ENCODE data around the gene CLASP1. TPM values are rescaled to one million over a fixed set of nuclear protein-coding genes. Genes with fewer than 3 reads are reported as not detected.

CLASP1 gene
- total RNA-seq, 4 donors from 2014 or later: 43.0 to 53.9 (median 51.3) TPM

- Histone ChIP-seq H3K36me3 (peaks cover 0 to 42% (median 11%) of the 10 kb centered on the region in 4 donors), H3K27me3 (no peaks in the 10 kb centered on the region), H3K4me3 (no peak overlapping the region), H3K4me1 (peaks cover 0 to 14% (median 8%) of the 10 kb centered on the region in 4 donors), H3K27ac (no peak overlapping the region), H3K9me3 (no peaks in the 10 kb centered on the region)
- in situ Hi-C loops (cut with MboI; ENCODE audit: low pct_ligation_motif_present in 1 of 4, low pct_unique_long_range_greater_than_20kb in 1 of 4, low sequenced_read_pairs in 3 of 4) (loop anchor here (10.0 to 25.0 kb wide), 3 partner anchors 257 to 664 kb away; no protein-coding TSS in a partner anchor), intact Hi-C loops (cut with DNase I; ENCODE audit: low total_unique reads) (no loop called here)
- DNase-seq: no peak
- 96% methylated on average over 17 of the region's 17 CpGs; no CpG with 5 or more reads in 1 of the 2 donors for WGBS, 2 donors (ENCODE audit: low coverage in 1 of 2)
- TF ChIP-seq POLR2AphosphoS5 (IDR thresholded peaks at IDR 0.05): no peak
- no peak for TF ChIP-seq EP300 (IDR thresholded peaks at IDR 0.05; ENCODE audit: low read depth)
- TF ChIP-seq POLR2A (IDR thresholded peaks at IDR 0.05): no peak
- TF ChIP-seq, protein P1, sequence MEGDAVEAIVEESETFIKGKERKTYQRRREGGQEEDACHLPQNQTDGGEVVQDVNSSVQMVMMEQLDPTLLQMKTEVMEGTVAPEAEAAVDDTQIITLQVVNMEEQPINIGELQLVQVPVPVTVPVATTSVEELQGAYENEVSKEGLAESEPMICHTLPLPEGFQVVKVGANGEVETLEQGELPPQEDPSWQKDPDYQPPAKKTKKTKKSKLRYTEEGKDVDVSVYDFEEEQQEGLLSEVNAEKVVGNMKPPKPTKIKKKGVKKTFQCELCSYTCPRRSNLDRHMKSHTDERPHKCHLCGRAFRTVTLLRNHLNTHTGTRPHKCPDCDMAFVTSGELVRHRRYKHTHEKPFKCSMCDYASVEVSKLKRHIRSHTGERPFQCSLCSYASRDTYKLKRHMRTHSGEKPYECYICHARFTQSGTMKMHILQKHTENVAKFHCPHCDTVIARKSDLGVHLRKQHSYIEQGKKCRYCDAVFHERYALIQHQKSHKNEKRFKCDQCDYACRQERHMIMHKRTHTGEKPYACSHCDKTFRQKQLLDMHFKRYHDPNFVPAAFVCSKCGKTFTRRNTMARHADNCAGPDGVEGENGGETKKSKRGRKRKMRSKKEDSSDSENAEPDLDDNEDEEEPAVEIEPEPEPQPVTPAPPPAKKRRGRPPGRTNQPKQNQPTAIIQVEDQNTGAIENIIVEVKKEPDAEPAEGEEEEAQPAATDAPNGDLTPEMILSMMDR (IDR thresholded peaks at IDR 0.05): no peak
Observed at GRCh38 chr2:121351521-121352318, 297.5 kb downstream of the CLASP1 start.

- H3K27ac ChIP-seq: no peak overlapping the region
- no peak overlapping the region for H3K4me3 ChIP-seq
- intact Hi-C loops (cut with DNase I; ENCODE audit: low total_unique reads) (no loop called here), in situ Hi-C loops (cut with MboI; ENCODE audit: low pct_ligation_motif_present in 1 of 4, low pct_unique_long_range_greater_than_20kb in 1 of 4, low sequenced_read_pairs in 3 of 4) (loop anchor here (10.0 to 25.0 kb wide), 3 partner anchors 256 to 664 kb away; no protein-coding TSS in a partner anchor)
- no peaks in the 10 kb centered on the region for H3K9me3 ChIP-seq
- TF ChIP-seq POLR2A (IDR thresholded peaks at IDR 0.05): no peak
- TF ChIP-seq EP300 (IDR thresholded peaks at IDR 0.05; ENCODE audit: low read depth): no peak
- TF ChIP-seq, protein P1 (IDR thresholded peaks at IDR 0.05): no peak
- no peak for TF ChIP-seq POLR2AphosphoS5 (IDR thresholded peaks at IDR 0.05)
- peaks cover 0 to 50% (median 15%) of the 10 kb centered on the region in 4 donors for H3K36me3 ChIP-seq
- H3K27me3 ChIP-seq: no peaks in the 10 kb centered on the region
- 50 to 77% methylated on average over 2 to 6 of the region's 6 CpGs for WGBS, 2 donors (ENCODE audit: low coverage in 1 of 2)
- no peak for DNase-seq
- H3K4me1 ChIP-seq: peaks cover 0 to 12% (median 5%) of the 10 kb centered on the region in 4 donors
Observed at GRCh38 chr2:121350890-121351289, 298.4 kb downstream of the CLASP1 start.

- peaks cover 0 to 55% (median 15%) of the 10 kb centered on the region in 4 donors for H3K36me3 ChIP-seq
- intact Hi-C loops (cut with DNase I; ENCODE audit: low total_unique reads) (no loop called here), in situ Hi-C loops (cut with MboI; ENCODE audit: low pct_ligation_motif_present in 1 of 4, low pct_unique_long_range_greater_than_20kb in 1 of 4, low sequenced_read_pairs in 3 of 4) (loop anchor here (10.0 to 25.0 kb wide), 3 partner anchors 256 to 663 kb away; no protein-coding TSS in a partner anchor)
- H3K27me3 ChIP-seq: no peaks in the 10 kb centered on the region
- TF ChIP-seq EP300 (IDR thresholded peaks at IDR 0.05; ENCODE audit: low read depth) (no peak), POLR2AphosphoS5 (IDR thresholded peaks at IDR 0.05) (no peak), POLR2A (IDR thresholded peaks at IDR 0.05) (no peak)
- TF ChIP-seq, protein P1 (IDR thresholded peaks at IDR 0.05): no peak
- peaks cover 0 to 7% (median 2%) of the 10 kb centered on the region in 4 donors for H3K4me1 ChIP-seq
- 95% methylated on average over 4 of the region's 4 CpGs; no CpG with 5 or more reads in 1 of the 2 donors for WGBS, 2 donors (ENCODE audit: low coverage in 1 of 2)
- no peaks in the 10 kb centered on the region for H3K9me3 ChIP-seq
- no peak for DNase-seq
- H3K4me3 ChIP-seq: no peak overlapping the region
- peak overlapping the region in 1 of 4 donors; percentile 30 for H3K27ac ChIP-seq
Observed at GRCh38 chr2:121350402-121350775, 298.9 kb downstream of the CLASP1 start.

GRCh38 chr2:121349721-121350401 lies 299.4 kb downstream of the CLASP1 start:
- Histone ChIP-seq H3K27me3 (no peaks in the 10 kb centered on the region), H3K36me3 (peaks cover 0 to 55% (median 14%) of the 10 kb centered on the region in 4 donors), H3K4me3 (no peak overlapping the region), H3K4me1 (peaks cover 0 to 1% (median 0%) of the 10 kb centered on the region in 4 donors), H3K9me3 (no peaks in the 10 kb centered on the region), H3K27ac (peak overlapping the region in 1 of 4 donors; percentile 30)
- TF ChIP-seq, protein P1 (IDR thresholded peaks at IDR 0.05): no peak
- TF ChIP-seq EP300 (IDR thresholded peaks at IDR 0.05; ENCODE audit: low read depth) (no peak), POLR2AphosphoS5 (IDR thresholded peaks at IDR 0.05) (no peak), POLR2A (IDR thresholded peaks at IDR 0.05) (no peak)
- no peak for DNase-seq
- intact Hi-C loops (cut with DNase I; ENCODE audit: low total_unique reads): no loop called here
- 80 to 82% methylated on average over 4 of the region's 4 CpGs for WGBS, 2 donors (ENCODE audit: low coverage in 1 of 2)
- in situ Hi-C loops (cut with MboI; ENCODE audit: low pct_ligation_motif_present in 1 of 4, low pct_unique_long_range_greater_than_20kb in 1 of 4, low sequenced_read_pairs in 3 of 4): loop anchor here (10.0 to 25.0 kb wide), 3 partner anchors 255 to 663 kb away; no protein-coding TSS in a partner anchor
